ENCODE data around the gene KIF18A. TPM values are rescaled to one million over a fixed set of nuclear protein-coding genes. Genes with fewer than 3 reads are reported as not detected.
"Not testable (repeated sequence)": the region's sequence is repeated elsewhere in the genome, so short reads cannot be mapped to it uniquely, and the experiment has no call there.

Gene KIF18A
- 18.0 and 19.1 TPM in 2 replicates for total RNA-seq

- Mint-ChIP-seq H3K4me3 (ENCODE audit: low read depth) (peak within 1 kb of the TSS; percentile 98), H3K9me3 (no peaks in the 10 kb centered on the region), H3K27ac (peak within 1 kb of the TSS; percentile 99), H3K4me1 (ENCODE audit: low read depth) (peaks cover 50% of the 10 kb centered on the region), H3K36me3 (ENCODE audit: low read depth) (peaks cover 7% of the 10 kb centered on the region), H3K27me3 (ENCODE audit: low read depth) (no peaks in the 10 kb centered on the region)
- DNase-seq (ENCODE audit: low spot score), result peak; percentile 99
- intact Hi-C loops (cut with micrococcal nuclease), result loop anchor here (1.0 to 5.0 kb wide), 2 partner anchors 36 to 602 kb away; partner anchors contain the start of gene LIN7C
Measured at GRCh38 chr11:28107750-28108618, at the start of gene KIF18A, which contains the start of gene METTL15. Gene KIF18A, minus strand, starts transcription at chr11:28108156. Its CDS starts 10,209 bp downstream, at chr11:28097947. Gene METTL15, plus strand, starts transcription at chr11:28108388. Its CDS starts 4,947 bp downstream, at chr11:28113335.

- intact Hi-C loops (cut with micrococcal nuclease), result no loop called here
- no peaks in the 10 kb centered on the region for H3K27me3 Mint-ChIP-seq (ENCODE audit: low read depth)
- H3K4me3 Mint-ChIP-seq (ENCODE audit: low read depth), result no peak overlapping the region
- peaks cover 16% of the 10 kb centered on the region for H3K36me3 Mint-ChIP-seq (ENCODE audit: low read depth)
- no peak overlapping the region for H3K27ac Mint-ChIP-seq
- peaks cover 8% of the 10 kb centered on the region for H3K9me3 Mint-ChIP-seq
- DNase-seq (ENCODE audit: low spot score), result no peak
- no peaks in the 10 kb centered on the region for H3K4me1 Mint-ChIP-seq (ENCODE audit: low read depth)
Measured at GRCh38 chr11:28153586-28153985, 45.6 kb upstream of the KIF18A start.

- no peaks in the 10 kb centered on the region for H3K27me3 Mint-ChIP-seq (ENCODE audit: low read depth)
- intact Hi-C loops (cut with micrococcal nuclease), result no loop called here
- peaks cover 10% of the 10 kb centered on the region for H3K36me3 Mint-ChIP-seq (ENCODE audit: low read depth)
- DNase-seq (ENCODE audit: low spot score), result no peak
- no peaks in the 10 kb centered on the region for H3K4me1 Mint-ChIP-seq (ENCODE audit: low read depth)
- H3K4me3 Mint-ChIP-seq (ENCODE audit: low read depth), result no peak overlapping the region
- H3K9me3 Mint-ChIP-seq, result peaks cover 3% of the 10 kb centered on the region
- no peak overlapping the region for H3K27ac Mint-ChIP-seq
Measured at GRCh38 chr11:28152743-28153142, 44.8 kb upstream of the KIF18A start.

GRCh38 chr11:28146123-28146751, 38.3 kb upstream of the KIF18A start:
- H3K4me3 Mint-ChIP-seq (ENCODE audit: low read depth), result no peak overlapping the region
- peaks cover 3% of the 10 kb centered on the region for H3K36me3 Mint-ChIP-seq (ENCODE audit: low read depth)
- H3K9me3 Mint-ChIP-seq, result peaks cover under 1% of the 10 kb centered on the region
- H3K27me3 Mint-ChIP-seq (ENCODE audit: low read depth), result no peaks in the 10 kb centered on the region
- peaks cover 16% of the 10 kb centered on the region for H3K4me1 Mint-ChIP-seq (ENCODE audit: low read depth)
- intact Hi-C loops (cut with micrococcal nuclease), result no loop called here
- no peak for DNase-seq (ENCODE audit: low spot score)
- no peak overlapping the region for H3K27ac Mint-ChIP-seq

- Mint-ChIP-seq H3K9me3 (peaks cover 13% of the 10 kb centered on the region), H3K27me3 (ENCODE audit: low read depth) (no peaks in the 10 kb centered on the region), H3K36me3 (ENCODE audit: low read depth) (peaks cover 10% of the 10 kb centered on the region), H3K4me3 (ENCODE audit: low read depth) (no peak overlapping the region), H3K27ac (no peak overlapping the region), H3K4me1 (ENCODE audit: low read depth) (peaks cover 16% of the 10 kb centered on the region)
- intact Hi-C loops (cut with micrococcal nuclease), result no loop called here
- DNase-seq (ENCODE audit: low spot score), result no peak
Measured at GRCh38 chr11:28144808-28145207, 36.9 kb upstream of the KIF18A start.

DNA sequence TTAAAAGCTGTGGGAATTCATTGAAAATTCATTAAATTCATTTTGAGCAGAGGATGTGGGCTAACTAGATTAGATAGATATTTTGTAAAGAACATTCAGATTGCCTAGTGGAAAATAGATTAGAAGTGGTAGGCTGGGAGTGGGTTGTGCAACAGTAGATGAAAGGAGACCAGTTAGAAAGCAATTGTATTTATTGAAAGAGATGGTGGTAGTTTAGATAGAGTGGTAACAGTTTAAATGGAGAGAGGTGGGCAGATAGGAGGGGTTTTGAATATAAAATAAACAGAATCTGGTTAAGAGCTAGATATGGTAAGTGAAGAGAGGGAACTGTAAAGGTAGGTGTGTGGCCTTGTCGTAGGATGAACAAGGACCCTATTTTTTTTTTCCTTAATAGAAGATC, 34.8 kb upstream of the KIF18A start:
- H3K4me3 Mint-ChIP-seq (ENCODE audit: low read depth), result no peak overlapping the region
- intact Hi-C loops (cut with micrococcal nuclease), result no loop called here
- H3K9me3 Mint-ChIP-seq, result peaks cover 26% of the 10 kb centered on the region
- peaks cover 16% of the 10 kb centered on the region for H3K4me1 Mint-ChIP-seq (ENCODE audit: low read depth)
- no peaks in the 10 kb centered on the region for H3K27me3 Mint-ChIP-seq (ENCODE audit: low read depth)
- H3K36me3 Mint-ChIP-seq (ENCODE audit: low read depth), result peaks cover 18% of the 10 kb centered on the region
- H3K27ac Mint-ChIP-seq, result no peak overlapping the region
- DNase-seq (ENCODE audit: low spot score), result no peak

GRCh38 chr11:28140689-28141455, 32.9 kb upstream of the KIF18A start:
- peaks cover 32% of the 10 kb centered on the region for H3K36me3 Mint-ChIP-seq (ENCODE audit: low read depth)
- intact Hi-C loops (cut with micrococcal nuclease), result no loop called here

GRCh38 chr11:28139841-28140415, 32.0 kb upstream of the KIF18A start:
- Mint-ChIP-seq H3K27me3 (ENCODE audit: low read depth) (no peaks in the 10 kb centered on the region), H3K4me3 (ENCODE audit: low read depth) (no peak overlapping the region), H3K36me3 (ENCODE audit: low read depth) (peaks cover 36% of the 10 kb centered on the region), H3K27ac (no peak overlapping the region), H3K4me1 (ENCODE audit: low read depth) (peaks cover 14% of the 10 kb centered on the region), H3K9me3 (peaks cover 44% of the 10 kb centered on the region)
- no peak for DNase-seq (ENCODE audit: low spot score)
- intact Hi-C loops (cut with micrococcal nuclease), result no loop called here

More at GRCh38 chr11:28140689-28141455, 32.9 kb upstream of the KIF18A start:
- peaks cover 41% of the 10 kb centered on the region for H3K9me3 Mint-ChIP-seq
- no peak for DNase-seq (ENCODE audit: low spot score)
- no peak overlapping the region for H3K27ac Mint-ChIP-seq
- H3K4me3 Mint-ChIP-seq (ENCODE audit: low read depth), result no peak overlapping the region
- peaks cover 14% of the 10 kb centered on the region for H3K4me1 Mint-ChIP-seq (ENCODE audit: low read depth)
- H3K27me3 Mint-ChIP-seq (ENCODE audit: low read depth), result no peaks in the 10 kb centered on the region

- intact Hi-C loops (cut with micrococcal nuclease), result no loop called here
- peaks cover 6% of the 10 kb centered on the region for H3K4me1 Mint-ChIP-seq (ENCODE audit: low read depth)
- peaks cover 45% of the 10 kb centered on the region for H3K36me3 Mint-ChIP-seq (ENCODE audit: low read depth)
- H3K27ac Mint-ChIP-seq, result no peak overlapping the region
- no peaks in the 10 kb centered on the region for H3K27me3 Mint-ChIP-seq (ENCODE audit: low read depth)
- H3K4me3 Mint-ChIP-seq (ENCODE audit: low read depth), result no peak overlapping the region
- DNase-seq (ENCODE audit: low spot score), result no peak
- peaks cover 44% of the 10 kb centered on the region for H3K9me3 Mint-ChIP-seq
Measured at GRCh38 chr11:28137832-28138231, 29.9 kb upstream of the KIF18A start.

DNA sequence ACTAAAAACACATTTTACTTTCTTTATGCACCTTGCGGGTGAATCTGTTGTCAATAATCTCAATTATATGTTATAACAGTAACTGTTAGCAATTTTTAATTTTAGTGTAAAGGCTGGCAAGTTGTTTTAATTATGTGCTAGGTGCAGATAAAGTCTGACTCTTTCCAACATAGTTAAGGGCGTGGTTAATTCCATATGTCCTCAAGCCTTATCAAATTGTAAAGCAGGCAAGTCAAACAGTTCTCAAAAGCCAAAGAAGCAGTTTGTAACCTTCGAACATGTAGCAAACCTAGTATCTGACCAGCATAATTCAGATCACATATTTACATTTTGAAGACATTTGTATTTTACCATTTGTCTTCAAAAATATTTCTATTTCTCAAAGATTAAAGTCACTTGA, 29.4 kb upstream of the KIF18A start:
- intact Hi-C loops (cut with micrococcal nuclease), result no loop called here
- H3K4me3 Mint-ChIP-seq (ENCODE audit: low read depth), result no peak overlapping the region
- H3K36me3 Mint-ChIP-seq (ENCODE audit: low read depth), result peaks cover 45% of the 10 kb centered on the region
- DNase-seq (ENCODE audit: low spot score), result no peak
- no peak overlapping the region for H3K27ac Mint-ChIP-seq
- H3K4me1 Mint-ChIP-seq (ENCODE audit: low read depth), result peaks cover 2% of the 10 kb centered on the region
- no peaks in the 10 kb centered on the region for H3K27me3 Mint-ChIP-seq (ENCODE audit: low read depth)
- H3K9me3 Mint-ChIP-seq, result peaks cover 44% of the 10 kb centered on the region

DNA sequence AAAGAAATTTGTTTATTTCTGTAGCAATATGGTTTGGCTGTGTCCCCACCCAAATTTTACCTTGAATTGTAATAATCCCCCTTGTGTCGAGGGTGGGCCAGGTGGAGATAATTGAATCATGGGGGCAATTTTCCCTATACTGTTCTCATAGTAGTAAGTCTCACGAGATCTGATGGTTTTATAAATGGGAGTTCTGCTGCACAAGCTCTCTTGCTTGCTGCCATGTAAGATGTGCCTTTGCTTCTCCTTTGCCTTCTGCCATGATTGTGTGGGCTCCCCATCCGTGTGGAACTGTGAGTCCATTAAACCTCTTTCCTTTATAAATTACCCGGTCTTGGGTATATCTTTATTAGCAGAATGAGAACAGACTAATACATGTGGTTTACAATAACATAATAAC, 28.2 kb upstream of the KIF18A start:
- H3K36me3 Mint-ChIP-seq (ENCODE audit: low read depth), result peaks cover 49% of the 10 kb centered on the region

DNA sequence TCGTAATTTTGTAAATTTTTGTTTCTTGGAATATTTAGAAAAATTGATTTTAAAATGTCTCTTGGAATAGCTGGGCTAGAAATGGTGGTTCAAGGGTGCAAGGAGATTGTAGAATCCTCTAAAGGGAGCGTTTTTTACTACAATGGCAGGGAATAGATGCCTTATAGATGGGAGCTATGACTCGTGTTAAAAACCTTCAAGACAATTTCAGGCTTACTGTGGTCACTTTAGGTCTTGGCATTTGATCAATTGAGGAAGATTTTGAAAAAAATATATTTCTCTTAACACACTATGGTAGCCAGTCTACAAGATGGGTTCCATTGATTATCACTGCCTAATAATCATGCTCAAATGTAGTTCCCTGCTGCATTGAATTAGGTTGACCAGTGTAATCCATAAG, 25.2 kb upstream of the KIF18A start:
- H3K4me3 Mint-ChIP-seq (ENCODE audit: low read depth), result no peak overlapping the region
- H3K36me3 Mint-ChIP-seq (ENCODE audit: low read depth), result peaks cover 37% of the 10 kb centered on the region
- intact Hi-C loops (cut with micrococcal nuclease), result no loop called here
- DNase-seq (ENCODE audit: low spot score), result no peak
- no peak overlapping the region for H3K27ac Mint-ChIP-seq
- H3K4me1 Mint-ChIP-seq (ENCODE audit: low read depth), result no peaks in the 10 kb centered on the region
- H3K9me3 Mint-ChIP-seq, result peaks cover 20% of the 10 kb centered on the region
- no peaks in the 10 kb centered on the region for H3K27me3 Mint-ChIP-seq (ENCODE audit: low read depth)

More for the DNA sequence above, 28.2 kb upstream of the KIF18A start:
- H3K27me3 Mint-ChIP-seq (ENCODE audit: low read depth); DNase-seq (ENCODE audit: low spot score); H3K4me1 Mint-ChIP-seq (ENCODE audit: low read depth); H3K27ac Mint-ChIP-seq; H3K4me3 Mint-ChIP-seq (ENCODE audit: low read depth); intact Hi-C loops (cut with micrococcal nuclease): not testable (repeated sequence)
- peaks cover 43% of the 10 kb centered on the region for H3K9me3 Mint-ChIP-seq
